GM23248 (cell line): ENCODE results near the gene NEMF.

Experiments
- EZH2 ChIP-seq: fragments of 200-600 bp; sonication (generic); IDR thresholded peaks from 2 replicates; pipeline ENCODE4 v1.6.1; 2018; ENCODE audit warnings: antibody characterized with exemption, mild to moderate bottlenecking; ENCODE audit not compliant: insufficient read depth, poor library complexity, severe bottlenecking
- EZH2phosphoT487 ChIP-seq: fragments of 200-600 bp; sonication (generic); IDR thresholded peaks from 2 replicates; pipeline ENCODE4 v1.6.1; 2018; ENCODE audit warnings: antibody characterized with exemption, moderate library complexity, mild to moderate bottlenecking, low read depth; ENCODE audit not compliant: insufficient read depth

DNA sequence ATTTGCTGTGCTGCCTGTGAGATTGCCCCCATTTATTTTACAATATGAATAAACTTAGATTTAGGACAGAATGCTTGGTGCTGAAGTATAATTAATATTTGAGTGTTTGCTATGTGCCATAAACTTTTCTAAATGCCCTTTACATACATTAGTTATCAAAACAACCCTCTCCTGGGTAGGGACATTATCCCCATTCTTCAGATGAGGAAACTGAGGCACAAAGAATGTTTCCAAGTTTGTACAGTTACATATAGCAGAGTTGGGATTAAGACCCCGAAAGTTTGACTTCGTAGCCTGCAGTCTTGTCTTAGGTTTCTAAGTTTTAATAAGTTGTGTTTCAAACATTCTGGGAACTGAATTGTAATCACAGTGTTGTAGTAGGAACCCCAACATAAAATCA is 66.3 kb downstream of the NEMF start:
- TF ChIP-seq EZH2phosphoT487 (no peak), EZH2 (no peak)
